Myocyte (in vitro differentiated cells): ENCODE results near the gene UBA3. TPM values are rescaled to one million over a fixed set of nuclear protein-coding genes. Genes with fewer than 3 reads are reported as not detected.

ENCODE experiments used
- DNase-seq: peaks from one replicate; pipeline ENCODE4 v3.0.0-alpha.2; 2012; ENCODE audit warnings: low read depth
- polyA plus RNA-seq: library from polyadenylated mRNA; unstranded; fragments of >200 nt; gene quantifications from one replicate; pipeline ENCODE4 v1.2.1, GENCODE V29; 2012; ENCODE audit warnings: missing spikeins
- total RNA-seq: library from RNA; depleted of rRNA; stranded (reverse); fragments of >200 nt; gene quantifications from 2 replicates; pipeline ENCODE4 v1.2.3, GENCODE V29; 2014

The UBA3 gene
- 69.4 and 82.5 TPM in 2 replicates for total RNA-seq
- 41.5 TPM for polyA plus RNA-seq

DNA sequence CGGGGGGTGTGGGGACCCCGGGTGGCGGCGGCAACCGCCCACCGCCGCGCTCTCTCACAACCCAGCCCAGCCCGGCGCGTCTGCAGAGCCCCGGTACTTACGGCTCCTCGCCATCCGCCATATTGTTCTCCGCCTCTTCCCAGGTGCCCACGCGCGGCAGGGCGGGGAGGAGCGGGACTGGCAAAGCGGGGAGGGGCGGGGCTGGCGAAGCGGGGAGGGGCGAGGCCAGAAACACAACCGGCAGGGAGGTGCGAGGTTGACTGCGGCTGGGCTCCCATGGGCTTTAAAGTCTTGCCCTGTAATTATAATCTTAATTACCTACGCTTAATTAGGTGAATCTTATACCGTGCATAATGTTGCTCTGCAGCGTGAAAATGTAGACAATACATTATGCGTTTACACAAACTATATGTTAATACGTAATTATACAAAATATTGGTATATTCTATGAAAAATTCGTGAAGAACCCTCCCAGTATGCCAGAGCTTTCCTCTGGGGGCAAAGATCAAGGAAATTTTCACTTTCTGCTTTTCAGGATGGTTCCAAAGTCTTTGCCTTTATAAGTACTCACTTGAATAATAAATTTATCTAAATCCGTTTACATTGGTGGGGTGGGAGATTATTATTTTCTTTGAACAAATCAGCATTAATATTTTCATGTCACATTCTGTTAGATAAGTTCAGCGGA, at the start of gene UBA3:
Gene UBA3 (minus strand): TSS at position 133 of the 688 bp plus-strand sequence. CDS start 12 bp downstream, at position 121.
- DNase-seq, result peak; percentile 90

DNA sequence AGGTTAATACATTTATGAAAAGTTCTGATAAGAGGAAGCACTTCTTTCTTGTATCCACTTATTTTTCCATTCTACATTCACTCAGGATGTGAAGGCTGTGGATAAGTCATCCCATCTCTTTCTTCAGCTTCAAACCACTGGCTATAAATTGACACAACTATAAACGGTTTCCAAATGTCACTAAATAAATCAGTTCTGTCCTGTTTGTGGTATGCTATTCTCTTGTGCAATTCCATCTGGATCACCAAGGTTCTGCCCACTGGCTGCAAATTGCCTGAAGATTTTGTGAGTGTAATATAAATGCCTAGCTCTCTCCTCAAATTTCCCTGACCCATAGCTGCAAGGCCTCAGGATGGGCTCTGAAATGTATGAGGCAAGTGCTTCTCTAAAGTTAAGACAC, 49.4 kb upstream of the UBA3 start:
- DNase-seq, result peak; percentile 67

DNA sequence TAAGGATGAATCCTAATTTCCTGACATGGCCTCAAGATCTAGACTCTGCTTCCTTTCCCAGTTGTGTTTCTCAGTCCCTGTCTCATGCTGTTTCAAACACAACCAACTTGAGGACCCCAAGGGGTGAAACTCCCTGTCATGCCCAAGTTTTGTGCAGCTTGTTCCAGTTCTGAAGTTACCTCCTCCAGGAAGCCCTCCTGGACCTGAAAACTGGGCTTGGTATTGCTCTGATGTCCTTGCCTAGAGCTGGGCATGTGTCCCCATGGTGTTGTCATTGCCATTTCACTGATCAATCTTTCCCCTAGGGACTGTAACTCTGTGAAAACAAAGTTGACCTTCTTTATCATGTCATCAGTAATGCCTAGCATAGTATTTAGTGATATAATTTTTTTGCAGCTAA, 48.3 kb upstream of the UBA3 start:
- no peak for DNase-seq

DNA sequence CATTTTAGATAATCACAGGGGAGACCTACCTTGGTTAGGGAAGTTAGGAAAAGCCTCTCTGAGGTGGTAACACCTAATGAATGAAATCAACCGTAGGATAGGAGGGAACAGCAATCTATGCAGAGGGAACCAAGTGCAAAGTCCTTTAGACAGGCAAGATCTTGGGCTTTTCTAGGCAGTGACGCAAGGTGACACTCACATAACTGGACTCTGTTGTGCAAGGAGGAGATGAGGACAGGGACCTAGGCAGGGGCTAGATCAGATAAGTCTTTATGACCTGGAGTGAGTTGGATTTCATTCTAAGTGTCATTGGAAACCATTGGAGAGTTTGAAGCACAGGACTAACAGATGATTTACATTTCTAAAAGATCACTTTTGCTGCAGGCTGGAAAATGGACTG, 46.8 kb upstream of the UBA3 start:
- no peak for DNase-seq

DNA sequence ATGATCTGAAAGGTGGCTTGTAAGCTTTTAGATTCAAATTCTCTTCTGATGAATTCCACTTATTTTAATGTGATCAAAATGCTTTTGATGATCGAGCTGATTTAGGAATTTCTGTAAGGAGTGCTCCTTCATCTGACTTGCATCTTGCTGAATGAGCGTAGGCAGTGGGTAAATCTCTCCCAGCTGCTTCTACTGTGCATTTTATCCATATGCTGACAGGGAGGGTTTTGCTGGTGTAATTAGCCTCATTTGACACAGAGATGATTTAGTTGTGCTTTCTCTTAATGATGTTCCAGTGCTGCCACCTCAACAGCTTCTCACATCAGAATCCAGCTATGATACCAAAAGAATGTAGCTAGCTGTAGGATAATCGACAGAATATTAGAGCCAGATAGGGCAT, 46.1 kb upstream of the UBA3 start:
- no peak for DNase-seq

DNA sequence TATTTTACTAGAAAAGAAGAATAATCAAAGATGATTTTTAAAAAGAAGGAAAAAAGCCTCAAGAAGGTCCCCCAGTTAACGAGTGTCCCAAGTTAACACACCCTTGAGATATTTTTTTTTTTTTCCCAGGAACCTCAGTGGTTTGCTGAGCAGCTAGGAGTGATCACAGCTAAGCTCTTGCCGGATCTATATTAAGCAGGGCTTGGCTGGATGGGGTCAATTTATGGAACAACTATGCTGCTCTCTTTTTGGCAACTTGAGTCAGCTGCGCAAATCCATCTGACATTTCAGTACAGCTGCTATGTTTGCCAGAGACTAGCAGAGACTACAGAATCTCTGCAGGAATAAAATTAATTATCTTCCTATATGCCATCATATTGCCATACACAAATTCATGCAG, 42.2 kb upstream of the UBA3 start, which contains the start of gene LMOD3:
Gene LMOD3 (minus strand): TSS at position 193 of the 400 bp plus-strand sequence. CDS start 209 bp downstream, outside the sequence.
- peak; percentile 91 for DNase-seq

DNA sequence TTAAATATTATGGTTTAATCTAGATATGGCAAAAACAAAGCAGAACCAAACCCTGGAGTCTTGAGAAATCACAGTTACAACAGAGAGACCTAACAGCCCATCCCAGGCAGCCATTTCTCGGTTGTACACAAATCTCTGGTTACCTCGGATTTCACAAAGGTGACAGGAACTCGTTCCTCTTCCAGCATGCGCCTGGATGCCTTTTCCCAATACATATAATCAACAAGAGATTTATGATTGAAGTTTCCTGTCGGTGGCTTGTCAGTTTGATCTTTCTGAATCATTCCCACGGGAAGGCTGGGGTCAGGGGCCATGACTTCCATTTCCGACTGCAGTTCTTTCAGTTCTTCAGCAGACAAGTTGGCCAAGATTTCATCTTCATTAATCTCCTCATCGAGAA, 41.8 kb upstream of the UBA3 start:
- DNase-seq, result peak; percentile 44

DNA sequence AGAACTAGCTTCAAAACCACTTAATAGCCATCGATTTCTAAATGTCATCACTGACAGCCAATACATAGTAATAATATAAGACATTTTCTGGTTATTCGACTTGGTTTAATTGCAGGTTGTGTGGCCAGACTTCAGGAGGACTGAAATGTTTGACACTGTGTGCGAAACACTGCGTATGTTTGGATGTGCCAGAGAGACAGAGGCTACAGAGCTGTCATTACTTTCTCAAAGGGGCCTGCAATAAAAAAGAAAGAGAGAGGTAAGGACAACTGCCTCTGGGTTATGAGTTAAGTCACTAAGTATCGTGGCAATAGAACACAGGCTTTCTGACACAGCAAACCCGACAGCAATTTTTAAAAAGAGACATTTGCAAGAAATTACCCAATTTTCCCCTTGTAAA, 41.3 kb upstream of the UBA3 start:
- DNase-seq, result peak; percentile 24

DNA sequence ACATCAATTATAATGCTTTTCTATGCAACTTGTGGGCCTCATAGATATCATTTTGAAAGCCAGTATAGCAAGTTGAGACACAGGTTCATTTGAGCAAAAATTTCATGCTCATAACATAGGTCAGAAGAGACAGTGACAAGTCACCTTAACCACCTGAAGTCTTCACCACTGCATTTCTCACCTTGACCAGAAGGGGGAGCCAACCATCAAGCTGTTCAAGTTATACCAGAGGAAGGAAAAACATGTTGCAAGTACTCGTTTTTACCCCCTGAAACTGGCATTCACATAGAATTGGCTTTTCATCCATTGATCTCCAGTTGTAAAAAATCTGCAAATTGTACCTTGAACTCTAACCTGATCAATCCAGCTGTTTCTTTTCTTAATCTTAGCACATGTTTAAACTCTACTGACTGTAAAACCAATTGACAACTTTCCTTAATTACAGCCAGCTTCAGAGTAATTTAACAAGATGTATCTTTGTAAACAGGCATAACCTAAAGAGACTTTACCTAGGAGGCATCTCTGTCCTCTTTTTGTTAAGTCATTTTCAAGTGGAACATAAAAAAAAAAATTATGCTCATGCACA, 40.8 kb upstream of the UBA3 start:
- DNase-seq, result peak; percentile 83

DNA sequence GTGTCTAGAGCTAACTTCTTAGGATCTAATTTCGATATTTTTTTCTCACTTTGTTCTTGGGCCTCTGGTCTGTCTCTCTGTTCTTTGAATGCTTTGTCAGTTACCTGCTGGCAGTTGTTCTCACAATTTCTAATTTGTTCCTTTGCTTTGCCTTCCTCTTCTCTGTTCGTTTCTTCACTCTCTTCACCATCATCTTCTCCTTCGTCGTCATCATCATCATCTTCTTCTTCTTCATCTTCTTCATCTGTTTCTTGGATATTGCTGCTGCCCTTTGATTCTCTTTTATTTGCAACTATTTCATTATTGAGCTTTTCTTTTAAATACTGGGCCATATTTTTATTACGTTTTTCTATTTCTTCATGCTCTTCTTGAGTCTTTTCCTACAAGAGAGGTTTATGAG, 39.5 kb upstream of the UBA3 start:
- DNase-seq, result no peak

DNA sequence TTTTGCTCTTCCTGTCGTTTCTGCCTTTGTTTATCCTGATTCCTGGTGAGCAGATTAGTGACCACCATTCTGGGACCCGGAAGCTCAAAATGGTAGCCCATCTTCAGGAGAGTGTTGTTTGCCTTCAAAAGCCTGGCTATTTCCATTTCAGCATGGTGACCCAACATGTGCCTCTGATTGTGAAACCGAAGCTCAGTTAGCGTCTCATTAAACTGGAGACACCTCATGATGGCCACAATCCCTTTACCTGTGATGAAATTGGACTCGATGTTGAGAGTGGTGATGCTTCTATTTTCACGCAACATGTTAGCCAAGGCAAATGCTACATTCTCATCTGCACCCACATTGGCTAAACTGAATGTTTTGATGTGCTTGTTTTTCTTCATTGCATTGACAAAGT, 39.0 kb upstream of the UBA3 start:
- DNase-seq, result no peak

DNA sequence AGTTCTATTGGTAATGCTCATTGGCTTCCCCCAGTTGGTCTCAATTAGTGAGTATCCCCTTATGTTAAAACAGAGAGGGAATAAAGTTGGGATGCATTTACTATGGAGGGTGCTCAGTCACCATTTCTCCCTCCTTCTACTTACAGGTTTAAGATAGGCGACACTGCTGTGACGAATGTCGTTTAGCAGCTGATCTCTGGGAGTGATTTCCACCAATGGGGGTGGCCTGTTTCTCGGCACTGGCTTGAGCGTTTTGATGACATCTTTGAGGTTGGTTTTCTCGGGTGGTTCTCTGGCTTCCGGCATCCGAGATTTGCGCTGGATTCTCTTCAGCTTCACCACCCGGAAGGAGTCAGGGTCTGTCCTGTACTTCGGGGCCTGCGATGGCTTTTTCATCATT, 38.4 kb upstream of the UBA3 start:
- DNase-seq, result no peak

DNA sequence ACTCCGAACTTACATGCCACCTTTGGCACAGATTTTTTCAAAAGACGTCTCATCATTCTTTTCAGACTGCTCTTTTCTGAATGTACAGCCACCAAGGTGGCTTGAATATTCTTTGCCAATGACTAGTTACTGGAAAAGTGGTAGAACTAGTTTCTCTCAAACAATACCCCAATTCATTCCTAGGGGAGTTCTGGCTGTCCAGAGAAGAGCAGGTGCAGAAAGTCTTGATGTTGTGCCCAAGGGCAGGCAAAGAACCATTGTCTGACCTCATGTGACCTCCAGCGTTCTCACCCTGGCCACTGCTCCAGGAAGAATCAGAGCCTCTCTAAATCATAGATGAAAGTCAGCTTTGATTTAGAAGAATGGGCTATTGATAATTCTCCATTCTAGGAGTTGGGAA, 36.7 kb upstream of the UBA3 start:
- peak; percentile 83 for DNase-seq

DNA sequence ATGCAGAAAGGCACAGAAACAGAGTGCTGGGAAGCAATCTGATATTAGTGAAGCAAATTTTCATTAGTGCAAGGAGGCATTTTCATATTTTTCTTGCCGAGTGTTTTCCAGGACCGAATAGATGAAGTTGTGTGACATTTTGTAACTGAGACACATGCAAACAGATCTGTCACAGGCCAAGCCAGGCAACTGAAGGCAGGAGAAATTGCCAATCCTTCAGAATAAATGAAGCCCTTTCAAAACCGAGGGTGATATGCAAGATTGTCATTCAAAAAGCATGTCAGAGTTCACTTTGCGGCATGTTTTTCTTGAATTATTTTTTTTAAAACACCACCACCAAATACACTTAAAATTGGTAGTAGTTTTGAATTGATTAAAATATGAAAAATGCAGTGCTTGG, 36.0 kb upstream of the UBA3 start:
- no peak for DNase-seq

DNA sequence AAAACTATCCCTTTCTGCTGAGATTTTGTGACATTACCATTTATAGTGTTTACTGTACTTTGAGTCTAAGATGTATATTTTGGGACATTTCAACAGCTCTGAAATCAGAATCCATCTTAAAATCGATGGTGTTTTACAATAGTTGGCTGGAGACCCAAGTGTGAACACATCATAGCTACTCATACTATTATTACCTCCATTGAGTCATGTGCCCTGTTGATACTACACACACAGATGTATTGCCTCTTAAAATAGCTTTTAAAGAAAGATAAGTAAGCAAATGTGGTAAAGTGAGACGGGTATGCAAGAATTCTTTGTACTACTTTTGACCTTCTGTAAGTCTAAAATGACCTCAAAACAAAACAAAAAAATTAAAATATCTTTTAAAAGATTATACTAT, 35.6 kb upstream of the UBA3 start:
- peak; percentile 54 for DNase-seq

DNA sequence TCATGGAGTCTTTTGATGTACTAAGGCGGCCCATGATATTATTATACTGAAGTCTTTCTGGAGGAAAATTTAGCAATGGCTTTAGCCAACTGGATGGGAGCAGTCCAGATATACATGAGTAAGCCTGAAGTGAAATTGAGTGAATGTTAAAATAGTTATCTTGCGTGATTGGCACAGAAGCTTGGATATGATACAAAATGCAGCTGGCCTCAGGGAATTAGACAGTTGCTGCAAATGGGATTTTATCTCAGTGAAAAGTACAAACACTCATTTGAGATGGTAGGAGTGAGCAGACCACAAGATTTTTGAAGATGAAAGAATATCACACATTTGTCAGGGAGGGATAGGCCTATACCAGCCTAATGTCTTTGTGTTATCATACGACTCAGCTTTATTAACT, 33.4 kb upstream of the UBA3 start:
- DNase-seq, result peak; percentile 83

DNA sequence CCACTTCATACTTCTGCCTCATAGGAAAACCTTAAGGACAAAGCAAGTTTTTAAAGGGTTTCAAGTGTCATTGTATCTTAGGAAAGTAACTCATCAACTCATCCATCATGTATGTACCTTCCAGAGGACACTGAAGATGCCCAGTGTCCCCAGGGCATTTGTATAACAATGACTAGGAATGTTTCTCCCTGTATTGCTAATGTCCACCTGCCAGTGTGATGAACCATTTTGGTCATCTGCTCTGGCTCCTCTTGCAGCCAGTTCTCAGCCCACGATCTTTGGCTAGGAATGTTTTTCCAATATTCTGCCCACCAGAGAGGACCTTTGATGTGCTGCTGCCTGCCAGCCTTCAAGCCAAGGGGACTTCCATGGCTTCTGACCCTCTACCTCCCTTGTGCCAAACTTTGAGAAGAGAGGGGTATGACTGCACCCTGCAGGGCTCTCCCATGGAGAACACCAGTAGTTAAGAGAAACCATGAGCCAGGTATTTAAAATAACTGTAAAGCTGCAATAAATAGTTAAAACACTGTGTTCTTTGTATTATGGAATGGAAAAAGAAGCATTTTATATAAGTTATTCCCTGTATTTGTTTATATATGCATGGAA, 30.9 kb upstream of the UBA3 start:
- peak; percentile 59 for DNase-seq

DNA sequence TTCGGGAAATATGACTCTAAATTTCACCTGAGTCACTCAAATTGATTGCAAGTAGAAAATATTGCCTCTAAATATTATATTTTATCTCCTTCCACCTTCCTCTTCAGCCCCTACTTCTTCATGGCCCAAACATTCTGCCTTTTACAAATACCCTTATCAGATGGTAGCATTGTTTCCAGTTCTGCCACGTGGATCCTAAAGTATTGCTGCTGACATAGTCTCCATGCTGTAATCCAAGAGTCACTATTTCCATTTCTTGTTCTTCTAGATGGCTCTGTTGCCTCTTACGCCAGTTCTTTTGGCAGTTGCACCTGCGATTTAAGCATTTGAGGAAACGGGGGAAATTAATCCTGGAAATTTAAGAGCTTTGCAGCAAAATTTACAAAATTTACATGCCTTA, 28.6 kb upstream of the UBA3 start:
- no peak for DNase-seq

DNA sequence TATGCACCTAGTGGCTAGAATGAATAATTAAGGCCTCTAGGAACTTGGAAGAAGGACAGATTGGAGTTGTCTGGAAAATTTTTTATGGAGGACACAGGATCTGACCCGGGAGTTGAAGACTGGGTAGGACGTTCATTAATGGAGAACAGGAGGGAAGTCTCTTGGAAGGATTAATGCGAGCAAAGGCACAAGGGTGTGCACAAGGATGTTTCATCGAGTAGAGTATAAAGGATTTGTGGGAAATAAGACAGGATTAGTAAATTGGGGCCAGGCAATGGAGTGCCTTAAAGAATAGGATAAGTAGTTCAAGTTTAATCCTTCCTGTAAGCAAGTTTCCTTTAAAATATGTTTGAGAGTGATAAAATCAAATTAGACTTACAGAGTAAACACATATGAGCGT, 27.7 kb upstream of the UBA3 start:
- DNase-seq, result no peak

DNA sequence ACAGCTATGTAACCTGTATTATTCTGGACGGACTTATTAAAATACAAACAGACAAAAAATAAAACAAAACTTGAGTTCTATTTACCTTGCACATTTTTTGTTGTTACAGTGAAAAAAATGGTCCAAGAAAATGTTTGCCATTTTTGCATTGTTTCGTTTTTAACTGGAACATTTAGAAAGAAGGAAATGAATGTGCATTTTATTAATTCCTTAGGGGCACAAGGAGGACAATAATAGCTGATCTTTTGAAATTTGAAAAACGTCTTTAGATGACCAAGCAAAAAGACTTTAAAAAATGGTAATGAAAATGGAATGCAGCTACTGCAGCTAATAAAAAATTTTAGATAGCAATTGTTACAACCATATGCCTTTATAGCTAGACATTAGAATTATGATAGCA, 25.2 kb upstream of the UBA3 start:
- DNase-seq, result no peak

DNA sequence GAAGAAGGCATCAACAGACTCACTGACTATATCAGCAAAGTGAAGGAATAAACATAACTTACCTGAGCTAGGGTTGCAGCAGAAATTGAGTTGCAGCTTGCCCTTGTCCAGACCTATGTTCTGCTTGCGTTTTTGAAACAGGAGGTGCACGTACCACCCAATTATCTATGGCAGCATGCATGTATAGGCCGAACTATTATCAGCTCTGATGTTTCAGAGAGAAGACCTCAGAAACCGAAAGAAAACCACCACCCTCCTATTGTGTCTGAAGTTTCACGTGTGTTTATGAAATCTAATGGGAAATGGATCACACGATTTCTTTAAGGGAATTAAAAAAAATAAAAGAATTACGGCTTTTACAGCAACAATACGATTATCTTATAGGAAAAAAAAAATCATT, 24.4 kb upstream of the UBA3 start:
- no peak for DNase-seq

DNA sequence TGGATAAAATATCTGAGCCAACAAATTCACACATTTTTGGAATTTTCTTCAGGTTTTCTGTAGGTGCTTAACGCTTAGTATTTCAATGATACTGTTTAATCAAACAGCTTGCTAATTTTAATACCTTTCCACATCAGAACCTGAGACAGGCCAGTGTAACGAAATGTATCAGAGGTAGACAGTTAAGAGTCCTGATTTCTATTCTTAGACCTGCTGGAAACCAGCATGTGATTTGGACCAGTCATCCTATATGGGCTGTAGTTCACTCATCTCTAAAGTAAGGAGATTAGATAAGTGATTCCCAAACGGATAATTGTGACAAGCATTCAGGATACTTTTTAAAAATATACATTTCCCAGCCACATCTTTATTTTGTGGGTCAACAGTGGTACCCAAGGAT, 23.0 kb upstream of the UBA3 start:
- DNase-seq, result no peak

DNA sequence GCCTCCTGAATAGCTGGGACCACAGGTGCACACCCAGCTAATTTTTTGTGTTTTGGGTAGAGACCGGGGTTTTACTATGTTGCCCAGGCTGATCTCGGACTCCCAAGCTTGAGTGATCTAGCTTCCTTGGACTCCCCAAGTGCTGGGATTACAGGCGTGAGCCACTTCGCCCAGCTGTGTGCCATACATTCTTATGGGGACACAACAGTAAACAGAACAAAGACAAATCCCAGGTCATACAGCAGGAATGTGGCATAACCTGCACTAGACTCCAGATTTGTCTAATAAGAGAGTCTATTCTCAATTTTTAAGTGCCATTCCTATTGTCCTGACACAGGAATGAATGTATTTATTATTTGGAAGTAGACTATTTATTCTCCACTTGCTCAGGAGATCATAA, 22.2 kb upstream of the UBA3 start:
- DNase-seq, result no peak
